Ishikawa (cell line): ENCODE results near the gene TRPC4AP.
A peak's percentile ranks its signal among the peaks of the same experiment; 100 is the strongest.

Experiments used
- CEBPB ChIP-seq: IDR thresholded peaks from 2 replicates; pipeline ENCODE4 v1.6.1; 2012
- CREB1 ChIP-seq: IDR thresholded peaks from 2 replicates; pipeline ENCODE4 v1.6.1; 2012; ENCODE audit warnings: low read depth
- EGR1 ChIP-seq: IDR thresholded peaks from 2 replicates; pipeline ENCODE4 v1.6.1; 2012
- EP300 ChIP-seq: IDR thresholded peaks from 2 replicates; pipeline ENCODE4 v1.6.1; 2012; ENCODE audit warnings: borderline replicate concordance
- FOXM1 ChIP-seq: IDR thresholded peaks from 2 replicates; pipeline ENCODE4 v1.6.1; 2012; ENCODE audit warnings: low read depth, borderline replicate concordance
- NFIC ChIP-seq: IDR thresholded peaks from 2 replicates; pipeline ENCODE4 v1.6.1; 2012
- RAD21 ChIP-seq: IDR thresholded peaks from 2 replicates; pipeline ENCODE4 v1.6.1; 2012; ENCODE audit warnings: low read depth
- TAF1 ChIP-seq: IDR thresholded peaks from 2 replicates; pipeline ENCODE4 v1.6.1; 2012; ENCODE audit warnings: low read depth, mild to moderate bottlenecking
- TCF12 ChIP-seq: IDR thresholded peaks from 2 replicates; pipeline ENCODE4 v1.6.1; 2012; ENCODE audit warnings: low read depth
- TEAD4 ChIP-seq: IDR thresholded peaks from 2 replicates; pipeline ENCODE4 v1.6.1; 2012
- YY1 ChIP-seq: IDR thresholded peaks from 2 replicates; pipeline ENCODE4 v1.6.1; 2012; ENCODE audit warnings: low read depth
- ZBTB7A ChIP-seq: IDR thresholded peaks from 2 replicates; pipeline ENCODE4 v1.6.1; 2012; ENCODE audit warnings: low read depth
- TF ChIP-seq, protein P1 (sequence below): IDR thresholded peaks from 2 replicates; pipeline ENCODE4 v1.6.1; 2012; ENCODE audit warnings: low read depth, mild to moderate bottlenecking
- TF ChIP-seq, protein P2 (sequence below): IDR thresholded peaks from 2 replicates; pipeline ENCODE4 v1.6.1; 2012
- TF ChIP-seq, protein P3 (sequence below): IDR thresholded peaks from 2 replicates; pipeline ENCODE4 v1.6.1; 2012

TRPC4AP gene

DNA sequence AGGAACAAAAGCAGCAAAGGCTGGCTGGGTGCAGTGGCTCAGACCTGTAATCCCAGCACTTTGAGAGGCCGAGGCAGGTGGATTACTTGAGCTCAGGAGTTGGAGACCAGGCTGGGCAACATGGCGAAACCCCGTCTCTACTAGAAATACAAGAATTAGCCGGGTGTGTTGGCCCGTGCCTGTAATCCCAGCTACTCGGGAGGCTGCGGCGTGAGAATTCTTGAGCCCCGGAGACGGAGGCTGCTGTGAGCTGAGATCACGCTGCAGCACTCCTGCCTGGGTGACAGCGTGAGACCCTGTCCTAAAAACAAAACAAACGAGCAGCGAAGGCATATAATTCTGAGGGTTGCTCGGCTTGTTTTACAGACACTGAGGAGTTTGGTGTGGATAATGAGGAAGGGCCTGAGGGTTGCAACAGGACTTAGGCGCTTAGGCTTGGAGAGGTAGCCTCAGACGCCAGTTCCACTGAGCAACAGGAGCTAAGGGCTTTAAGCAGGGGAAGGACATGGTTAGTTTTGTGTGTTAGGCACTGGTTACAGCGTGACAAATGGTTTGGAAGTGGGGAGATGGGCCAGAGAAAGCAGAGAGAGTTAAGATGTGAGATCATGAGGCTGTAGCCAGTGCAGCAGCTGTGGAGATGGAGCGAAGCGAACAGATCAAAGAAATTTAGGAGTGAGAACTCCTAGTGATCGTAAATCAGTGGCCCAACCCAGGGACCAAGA lies 135.7 kb downstream of the TRPC4AP start:
- no peak for TF ChIP-seq TEAD4
- no peak for TF ChIP-seq EP300
- no peak for TF ChIP-seq EGR1
- TF ChIP-seq, protein P1, sequence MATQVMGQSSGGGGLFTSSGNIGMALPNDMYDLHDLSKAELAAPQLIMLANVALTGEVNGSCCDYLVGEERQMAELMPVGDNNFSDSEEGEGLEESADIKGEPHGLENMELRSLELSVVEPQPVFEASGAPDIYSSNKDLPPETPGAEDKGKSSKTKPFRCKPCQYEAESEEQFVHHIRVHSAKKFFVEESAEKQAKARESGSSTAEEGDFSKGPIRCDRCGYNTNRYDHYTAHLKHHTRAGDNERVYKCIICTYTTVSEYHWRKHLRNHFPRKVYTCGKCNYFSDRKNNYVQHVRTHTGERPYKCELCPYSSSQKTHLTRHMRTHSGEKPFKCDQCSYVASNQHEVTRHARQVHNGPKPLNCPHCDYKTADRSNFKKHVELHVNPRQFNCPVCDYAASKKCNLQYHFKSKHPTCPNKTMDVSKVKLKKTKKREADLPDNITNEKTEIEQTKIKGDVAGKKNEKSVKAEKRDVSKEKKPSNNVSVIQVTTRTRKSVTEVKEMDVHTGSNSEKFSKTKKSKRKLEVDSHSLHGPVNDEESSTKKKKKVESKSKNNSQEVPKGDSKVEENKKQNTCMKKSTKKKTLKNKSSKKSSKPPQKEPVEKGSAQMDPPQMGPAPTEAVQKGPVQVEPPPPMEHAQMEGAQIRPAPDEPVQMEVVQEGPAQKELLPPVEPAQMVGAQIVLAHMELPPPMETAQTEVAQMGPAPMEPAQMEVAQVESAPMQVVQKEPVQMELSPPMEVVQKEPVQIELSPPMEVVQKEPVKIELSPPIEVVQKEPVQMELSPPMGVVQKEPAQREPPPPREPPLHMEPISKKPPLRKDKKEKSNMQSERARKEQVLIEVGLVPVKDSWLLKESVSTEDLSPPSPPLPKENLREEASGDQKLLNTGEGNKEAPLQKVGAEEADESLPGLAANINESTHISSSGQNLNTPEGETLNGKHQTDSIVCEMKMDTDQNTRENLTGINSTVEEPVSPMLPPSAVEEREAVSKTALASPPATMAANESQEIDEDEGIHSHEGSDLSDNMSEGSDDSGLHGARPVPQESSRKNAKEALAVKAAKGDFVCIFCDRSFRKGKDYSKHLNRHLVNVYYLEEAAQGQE, result no peak
- no peak for TF ChIP-seq ZBTB7A
- TF ChIP-seq TCF12, result no peak
- TF ChIP-seq FOXM1, result no peak
- no peak for TF ChIP-seq TAF1

DNA sequence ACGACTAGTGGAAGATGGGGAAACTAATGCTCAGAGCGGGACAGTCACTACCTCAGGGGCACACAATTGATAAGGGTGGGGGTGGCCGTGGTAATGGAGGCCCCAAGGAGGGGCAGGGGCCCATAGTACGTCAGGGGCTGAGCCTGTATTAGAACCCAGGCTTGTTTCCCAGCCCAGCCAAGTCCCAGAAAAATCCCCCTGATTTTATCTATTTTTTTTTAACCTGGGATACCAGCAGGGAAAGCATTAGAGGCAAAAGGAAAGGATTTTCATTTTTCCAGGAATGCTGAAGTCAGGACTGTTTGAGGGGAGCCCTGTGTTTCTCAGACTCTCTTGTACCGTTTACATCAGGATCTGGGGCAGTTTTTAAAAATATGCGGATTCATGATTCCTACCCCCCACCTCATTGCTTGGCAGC lies 136.6 kb downstream of the TRPC4AP start:
- no peak for TF ChIP-seq TCF12
- TF ChIP-seq CEBPB, result no peak
- TF ChIP-seq TEAD4, result no peak
- TF ChIP-seq FOXM1, result no peak
- TF ChIP-seq EP300, result no peak
- TF ChIP-seq ZBTB7A, result no peak
- TF ChIP-seq RAD21, result no peak
- TF ChIP-seq YY1, result no peak
- TF ChIP-seq, protein P2, sequence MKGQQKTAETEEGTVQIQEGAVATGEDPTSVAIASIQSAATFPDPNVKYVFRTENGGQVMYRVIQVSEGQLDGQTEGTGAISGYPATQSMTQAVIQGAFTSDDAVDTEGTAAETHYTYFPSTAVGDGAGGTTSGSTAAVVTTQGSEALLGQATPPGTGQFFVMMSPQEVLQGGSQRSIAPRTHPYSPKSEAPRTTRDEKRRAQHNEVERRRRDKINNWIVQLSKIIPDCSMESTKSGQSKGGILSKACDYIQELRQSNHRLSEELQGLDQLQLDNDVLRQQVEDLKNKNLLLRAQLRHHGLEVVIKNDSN, result no peak
- TF ChIP-seq, protein P3, sequence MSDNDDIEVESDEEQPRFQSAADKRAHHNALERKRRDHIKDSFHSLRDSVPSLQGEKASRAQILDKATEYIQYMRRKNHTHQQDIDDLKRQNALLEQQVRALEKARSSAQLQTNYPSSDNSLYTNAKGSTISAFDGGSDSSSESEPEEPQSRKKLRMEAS, result no peak
- TF ChIP-seq, protein P1, result no peak
- TF ChIP-seq NFIC, result no peak
- no peak for TF ChIP-seq TAF1
- no peak for TF ChIP-seq CREB1
- TF ChIP-seq EGR1, result no peak

DNA sequence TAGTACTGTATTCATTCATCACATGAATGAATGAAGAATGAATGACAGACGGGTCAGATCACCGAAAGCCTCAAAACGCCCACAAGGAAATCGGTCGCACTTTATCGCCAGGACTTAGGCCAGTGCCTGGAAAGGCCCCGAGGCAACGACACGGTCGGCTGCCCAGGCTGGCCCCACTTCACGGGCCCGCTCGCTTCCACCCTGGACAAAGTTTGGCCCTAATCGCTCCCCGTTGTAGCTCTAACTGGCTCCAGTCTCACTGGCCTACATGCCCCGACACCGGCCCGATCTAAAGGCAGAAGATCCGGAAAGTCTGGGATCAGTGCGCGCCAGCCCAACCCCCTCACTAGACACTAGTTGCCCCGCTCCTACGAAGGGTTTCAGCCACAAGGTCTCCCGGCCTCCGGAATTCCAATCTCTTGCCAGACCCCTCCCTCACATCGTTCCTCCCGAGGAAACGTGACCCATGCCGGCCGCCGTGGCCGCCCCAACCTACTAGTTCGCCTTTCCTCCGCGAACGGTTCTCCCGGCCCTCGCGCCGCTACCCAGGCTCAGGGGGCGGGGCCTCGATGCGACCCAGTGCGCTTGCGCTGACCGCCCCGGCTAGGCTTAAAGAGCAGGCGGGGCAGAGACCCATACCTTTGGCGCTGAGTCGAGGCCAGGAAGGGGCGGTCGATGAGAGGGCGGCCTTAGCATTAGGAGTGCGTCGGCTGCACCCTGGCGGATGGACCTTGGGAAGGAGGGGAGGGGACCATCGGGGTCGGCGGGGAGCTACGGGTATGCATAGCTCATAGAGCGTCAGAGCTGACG lies 137.2 kb downstream of the TRPC4AP start, which contains the start of the genes GSS and MYH7B:
Gene GSS, minus strand, starts transcription at position 576 of the 810 bp plus-strand sequence. CDS start 3,954 bp downstream, outside the sequence.
Gene MYH7B, plus strand, starts transcription at position 638 of the 810 bp plus-strand sequence. CDS start 22,138 bp downstream, outside the sequence.
- TF ChIP-seq EGR1, result no peak
- TF ChIP-seq, protein P1, result no peak
- peak; percentile 66 for TF ChIP-seq TCF12
- TF ChIP-seq YY1, result peak; percentile 43; the same call in 1 of the 2 replicates
- peak; percentile 59 for TF ChIP-seq TEAD4
- TF ChIP-seq, protein P2, result peak; percentile 4; the same call in 1 of the 2 replicates
- TF ChIP-seq, protein P3, result peak; percentile 32
- no peak for TF ChIP-seq CEBPB
- peak; percentile 97 for TF ChIP-seq TAF1
- TF ChIP-seq RAD21, result peak; percentile 70
- peak; percentile 16; the same call in 1 of the 2 replicates for TF ChIP-seq CREB1

DNA sequence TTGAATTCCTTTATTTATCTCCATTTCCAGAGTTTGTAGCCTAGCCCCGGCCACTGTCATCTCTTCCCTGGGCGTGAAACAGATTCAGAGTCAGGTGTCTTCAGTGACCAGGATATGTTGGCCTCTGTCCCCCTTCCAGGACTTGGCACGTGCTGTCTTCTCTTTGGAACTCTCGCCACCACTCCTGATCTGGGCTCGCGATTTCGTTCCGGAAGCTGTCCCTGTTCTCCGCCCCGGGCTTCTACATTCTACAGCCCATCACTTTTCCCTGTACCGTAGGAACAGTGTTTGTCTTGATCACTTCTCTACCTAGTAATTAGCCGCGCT lies 137.7 kb downstream of the TRPC4AP start:
- TF ChIP-seq, protein P3, result peak; percentile 74
- TF ChIP-seq TCF12, result no peak
